ENCODE results near the gene FEZ2. TPM values are rescaled to one million over a fixed set of nuclear protein-coding genes. Genes with fewer than 3 reads are reported as not detected.
"Not testable (repeated sequence)": the region's sequence is repeated elsewhere in the genome, so short reads cannot be mapped to it uniquely, and the experiment has no call there.

Gene FEZ2
- total RNA-seq, result 10 to 100 TPM; 46.5 to 68.3 TPM
- long read RNA-seq, partial matches to known transcripts, result 3 of 12 reads
- long read RNA-seq, other reads (novel, unspliced or antisense), result 7 of 12 reads

GRCh38 chr2:36597532-36598377 is at the start of gene FEZ2:
Gene FEZ2 (minus strand): TSS chr2:36598168. CDS start chr2:36598142, 26 bp downstream.
- peak; percentile 82 for DNase-seq
- peak; percentile 99 for ATAC-seq

GRCh38 chr2:36634981-36635597 is 37.1 kb upstream of the FEZ2 start:
- no peak for DNase-seq
- no peak for ATAC-seq
- intact Hi-C loops (cut with DNase I), result no loop called here

More at GRCh38 chr2:36597532-36598377, at the start of gene FEZ2:
- intact Hi-C loops (cut with DNase I), result no loop called here

GRCh38 chr2:36633470-36634092 is 35.6 kb upstream of the FEZ2 start:
- intact Hi-C loops (cut with DNase I), result no loop called here
- ATAC-seq, result no peak
- no peak for DNase-seq

- ATAC-seq (no peak), DNase-seq (no peak)
- intact Hi-C loops (cut with DNase I), result no loop called here
Observed at GRCh38 chr2:36626756-36627155, 28.8 kb upstream of the FEZ2 start.

GRCh38 chr2:36626071-36626470 is 28.1 kb upstream of the FEZ2 start:
- ATAC-seq (no peak), DNase-seq (no peak)
- intact Hi-C loops (cut with DNase I), result no loop called here

GRCh38 chr2:36625304-36625703 is 27.3 kb upstream of the FEZ2 start:
- ATAC-seq (no peak), DNase-seq (no peak)
- intact Hi-C loops (cut with DNase I), result no loop called here

- DNase-seq, result no peak
- intact Hi-C loops (cut with DNase I), result no loop called here
- ATAC-seq, result no peak
Observed at GRCh38 chr2:36620321-36620720, 22.4 kb upstream of the FEZ2 start.

- ATAC-seq, result peak; percentile 55 to 76
- intact Hi-C loops (cut with DNase I), result no loop called here
- no peak for DNase-seq
Observed at GRCh38 chr2:36618381-36618780, 20.4 kb upstream of the FEZ2 start.

- intact Hi-C loops (cut with DNase I), result no loop called here
- ATAC-seq, result no peak
- DNase-seq, result no peak
Observed at GRCh38 chr2:36616947-36617346, 19.0 kb upstream of the FEZ2 start.

- intact Hi-C loops (cut with DNase I), result no loop called here
- DNase-seq, result no peak
- ATAC-seq, result no peak
Observed at GRCh38 chr2:36615222-36615621, 17.3 kb upstream of the FEZ2 start.

- ATAC-seq, result no peak
- intact Hi-C loops (cut with DNase I), result no loop called here
- DNase-seq, result no peak
Observed at GRCh38 chr2:36613801-36614200, 15.8 kb upstream of the FEZ2 start.

- no peak for ATAC-seq
- intact Hi-C loops (cut with DNase I), result no loop called here
- DNase-seq, result no peak
Observed at GRCh38 chr2:36611316-36611990, 13.5 kb upstream of the FEZ2 start.

GRCh38 chr2:36609507-36609906 is 11.5 kb upstream of the FEZ2 start:
- intact Hi-C loops (cut with DNase I), result no loop called here
- DNase-seq (no peak), ATAC-seq (no peak)

GRCh38 chr2:36607947-36608346 is 10.0 kb upstream of the FEZ2 start:
- ATAC-seq, result no peak
- intact Hi-C loops (cut with DNase I), result no loop called here

GRCh38 chr2:36606925-36607324 is 9.0 kb upstream of the FEZ2 start:
- intact Hi-C loops (cut with DNase I), result no loop called here
- DNase-seq, result no peak
- no peak for ATAC-seq

More at GRCh38 chr2:36607947-36608346, 10.0 kb upstream of the FEZ2 start:
- no peak for DNase-seq

GRCh38 chr2:36605273-36605672 is 7.3 kb upstream of the FEZ2 start:
- DNase-seq, result no peak
- intact Hi-C loops (cut with DNase I), result no loop called here
- no peak for ATAC-seq

GRCh38 chr2:36603629-36604028 is 5.7 kb upstream of the FEZ2 start:
- DNase-seq; ATAC-seq; intact Hi-C loops (cut with DNase I): not testable (repeated sequence)

- ATAC-seq (no peak), DNase-seq (no peak)
- intact Hi-C loops (cut with DNase I), result no loop called here
Observed at GRCh38 chr2:36597003-36597531, 901 bp downstream of the FEZ2 start.

- ATAC-seq (no peak), DNase-seq (no peak)
- intact Hi-C loops (cut with DNase I), result no loop called here
Observed at GRCh38 chr2:36596397-36596796, 1.6 kb downstream of the FEZ2 start.
